ENCODE measurements around the gene HPCA. TPM values are rescaled to one million over a fixed set of nuclear protein-coding genes. Genes with fewer than 3 reads are reported as not detected.
A peak's percentile ranks its signal among the peaks of the same experiment; 100 is the strongest.

Gene HPCA
- total RNA-seq, 1 experiment from 2014 or later, result 1.2 TPM

- H3K56ac ChIP-seq (ENCODE audit: insufficient read length, low read depth, low read length), result no peak within 1 kb of the TSS
- no peak within 1 kb of the TSS for H3K27ac ChIP-seq (ENCODE audit: insufficient read length, low read depth, low read length)
- Mint-ChIP-seq H3K27ac (peak within 1 kb of the TSS in 1 of 3 experiments; percentile 62; a peak in 1 of 7 replicates), H3K4me3 (peak within 1 kb of the TSS; percentile 66 to 90), H3K9me3 (no peaks in the 10 kb centered on the region; a peak in 2 of 5 replicates), H3K27me3 (ENCODE audit: low read depth) (peaks cover 83% of the 10 kb centered on the region), H3K36me3 (ENCODE audit: insufficient read depth in 1 of 3, low read depth in 3 of 3) (no peaks in the 10 kb centered on the region; a peak in 1 of 7 replicates), H3K4me1 (peaks cover 15 to 24% of the 10 kb centered on the region in 2 experiments)
- no peak within 1 kb of the TSS for H2BK5ac ChIP-seq (ENCODE audit: insufficient read length, low read length)
- peaks cover 8% of the 10 kb centered on the region for H3K23me2 ChIP-seq (ENCODE audit: insufficient read length, low read depth, low read length, poor library complexity, severe bottlenecking)
- no peaks in the 10 kb centered on the region for H3K9me3 ChIP-seq (ENCODE audit: control insufficient read depth, low read depth, low read length)
- no peak within 1 kb of the TSS for H2BK12ac ChIP-seq (ENCODE audit: insufficient read length, low read depth, low read length)
- no peak within 1 kb of the TSS for H2AK5ac ChIP-seq (ENCODE audit: insufficient read length, low read length)
- no peak within 1 kb of the TSS for H4K5ac ChIP-seq (ENCODE audit: insufficient read length, low read depth, low read length)
- H2BK120ac ChIP-seq (ENCODE audit: low read depth, low read length, poor library complexity, severe bottlenecking), result no peak within 1 kb of the TSS
- H3K9ac ChIP-seq (ENCODE audit: extremely low read depth, insufficient read length, low read length), result no peak within 1 kb of the TSS
- H3K4me1 ChIP-seq (ENCODE audit: insufficient read depth, low read length), result no peaks in the 10 kb centered on the region
- DNase-seq, result no peak
- no peaks in the 10 kb centered on the region for H3K79me2 ChIP-seq (ENCODE audit: insufficient read depth, low read length)
- H4K91ac ChIP-seq (ENCODE audit: insufficient read length, low read depth, low read length), result no peak within 1 kb of the TSS
- H3K23ac ChIP-seq (ENCODE audit: insufficient read length, low read depth, low read length), result no peak within 1 kb of the TSS
- WGBS (ENCODE audit: extremely low coverage, insufficient read length, low lambda C conversion rate), result no CpG with 5 or more reads among the region's 92 CpGs
- H2BK15ac ChIP-seq (ENCODE audit: low read depth, low read length), result no peak within 1 kb of the TSS
- no peak within 1 kb of the TSS for H2AFZ ChIP-seq (ENCODE audit: low read length)
- H3K4me2 ChIP-seq (ENCODE audit: insufficient read depth, insufficient read length, low read length), result peak within 1 kb of the TSS; percentile 50
- H3K27me3 ChIP-seq (ENCODE audit: insufficient read depth, low read length), result peaks cover 22% of the 10 kb centered on the region; the same call in 1 of the 2 replicates
- H3T11ph ChIP-seq (ENCODE audit: low read length), result no peak within 1 kb of the TSS
- H3K79me1 ChIP-seq (ENCODE audit: insufficient read depth, low read depth, low read length, poor library complexity, severe bottlenecking), result no peaks in the 10 kb centered on the region
- H3K14ac ChIP-seq (ENCODE audit: insufficient read depth, low read length), result no peak within 1 kb of the TSS; the same call in 1 of the 2 replicates
- H4K20me1 ChIP-seq (ENCODE audit: control insufficient read depth, insufficient read depth, insufficient read length), result no peaks in the 10 kb centered on the region
- H4K8ac ChIP-seq (replicated peaks; ENCODE audit: insufficient read length, low read depth, low read length), result no peak within 1 kb of the TSS
- H3K18ac ChIP-seq (ENCODE audit: insufficient read length, low read depth, low read length), result no peak within 1 kb of the TSS
- H2BK20ac ChIP-seq (ENCODE audit: low read depth, low read length, poor library complexity, severe bottlenecking), result no peak within 1 kb of the TSS
- no peak for TF ChIP-seq CTCF (conservative IDR thresholded peaks at IDR 0.05)
- H3K4ac ChIP-seq (ENCODE audit: low read depth, low read length), result no peak within 1 kb of the TSS
Measured at GRCh38 chr1:32900956-32901822, 14.9 kb downstream of the HPCA start, which contains the start of gene TMEM54. Gene TMEM54, minus strand, starts transcription at chr1:32901389. Its CDS starts 151 bp downstream, at chr1:32901238.
